DLD1 (cell line): Measurements from ENCODE around the gene PPP1R1A.

Experiments used
- in situ Hi-C: cut with HindIII; loops from 2 replicates; pipeline ENCODE4 v1.10.0; 2017; ENCODE audit warnings: low sequenced_read_pairs

PPP1R1A gene

GRCh38 chr12:54572881-54573280 lies 15.6 kb downstream of the PPP1R1A start:
- in situ Hi-C loops, result no loop called here

GRCh38 chr12:54571193-54572188 lies 17.0 kb downstream of the PPP1R1A start:
- in situ Hi-C loops, result no loop called here

- in situ Hi-C loops, result no loop called here
Measured at GRCh38 chr12:54569995-54570528, 18.4 kb downstream of the PPP1R1A start.

- in situ Hi-C loops, result no loop called here
Measured at GRCh38 chr12:54569072-54569471, 19.4 kb downstream of the PPP1R1A start.

GRCh38 chr12:54566792-54567191 lies 21.7 kb downstream of the PPP1R1A start:
- in situ Hi-C loops, result no loop called here

DNA sequence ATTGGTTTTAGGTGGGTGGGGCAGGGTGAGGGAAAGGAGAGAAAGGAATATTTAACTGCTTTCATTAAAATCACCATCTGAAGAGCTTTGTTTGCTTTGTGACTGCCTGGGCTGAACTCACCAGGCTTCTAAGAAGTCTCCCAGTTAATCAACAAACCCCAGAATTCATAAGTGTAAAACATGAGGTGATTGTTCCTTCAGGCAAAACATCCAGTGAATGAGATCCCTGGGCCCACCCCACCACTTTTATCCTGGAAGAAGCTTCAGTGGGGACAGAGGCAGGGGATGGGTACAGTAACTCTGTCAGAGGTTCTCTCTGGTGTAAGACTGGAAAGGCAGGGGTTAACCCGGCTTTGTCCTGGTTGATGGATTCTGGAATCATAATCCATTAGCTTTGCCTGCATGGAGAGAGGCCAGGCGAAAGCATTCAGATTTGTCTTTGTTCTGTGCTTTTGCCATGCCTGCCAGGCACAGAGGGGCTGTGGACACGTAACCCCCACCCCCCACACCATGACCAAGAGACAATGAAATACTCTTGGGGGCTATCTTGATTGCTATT lies 22.4 kb downstream of the PPP1R1A start:
- in situ Hi-C loops, result no loop called here

GRCh38 chr12:54565310-54565985 lies 23.0 kb downstream of the PPP1R1A start:
- in situ Hi-C loops, result no loop called here

GRCh38 chr12:54564768-54565167 lies 23.7 kb downstream of the PPP1R1A start:
- in situ Hi-C loops, result no loop called here

DNA sequence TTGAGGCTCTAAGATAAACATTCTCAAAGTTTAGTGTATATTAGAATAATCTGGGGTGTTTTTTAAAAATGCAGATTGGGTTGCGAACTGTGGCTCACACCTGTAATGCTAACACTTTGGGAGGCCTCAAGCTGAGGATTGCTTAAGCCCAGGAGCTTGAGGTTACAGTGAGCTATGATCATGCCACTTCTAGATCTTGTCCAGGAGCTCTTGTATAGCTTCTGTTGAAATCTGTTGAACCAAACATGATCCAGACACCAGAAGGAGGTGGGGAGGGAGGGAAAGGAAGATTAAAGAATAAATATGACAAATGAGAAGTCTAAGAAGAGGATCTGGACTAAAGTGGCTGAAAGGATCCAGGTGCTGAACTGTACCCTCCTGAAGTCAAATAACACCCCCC lies 24.7 kb downstream of the PPP1R1A start:
- in situ Hi-C loops, result no loop called here

DNA sequence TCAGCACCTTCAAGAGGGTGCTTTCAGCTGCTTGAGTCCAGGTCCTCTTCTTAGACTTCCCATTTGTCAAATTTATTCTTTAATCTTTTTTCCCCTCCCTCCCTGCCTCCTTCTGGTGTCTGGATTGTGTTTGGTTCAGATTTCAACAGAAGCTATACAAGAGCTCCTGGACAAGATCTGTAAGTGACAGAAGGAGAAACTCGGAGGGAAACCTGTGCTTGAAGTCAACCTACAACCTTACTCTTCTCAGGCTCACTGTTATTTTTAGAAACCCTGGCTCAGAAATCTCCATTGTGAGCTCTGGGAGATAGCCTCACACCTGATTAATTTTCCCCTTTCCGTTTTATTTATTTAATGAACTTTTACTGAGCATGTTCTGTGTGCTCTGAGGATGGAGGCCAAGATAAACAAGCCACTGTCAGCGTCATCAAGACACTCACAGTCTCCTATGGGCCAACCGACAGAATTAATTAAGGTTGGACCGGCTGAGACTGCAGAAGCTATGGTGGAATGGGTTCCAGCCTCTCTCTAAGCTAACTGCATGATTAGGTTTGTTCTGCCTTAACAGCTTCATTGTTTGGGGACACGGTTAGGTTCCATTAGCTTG lies 25.6 kb downstream of the PPP1R1A start:
- in situ Hi-C loops, result no loop called here

DNA sequence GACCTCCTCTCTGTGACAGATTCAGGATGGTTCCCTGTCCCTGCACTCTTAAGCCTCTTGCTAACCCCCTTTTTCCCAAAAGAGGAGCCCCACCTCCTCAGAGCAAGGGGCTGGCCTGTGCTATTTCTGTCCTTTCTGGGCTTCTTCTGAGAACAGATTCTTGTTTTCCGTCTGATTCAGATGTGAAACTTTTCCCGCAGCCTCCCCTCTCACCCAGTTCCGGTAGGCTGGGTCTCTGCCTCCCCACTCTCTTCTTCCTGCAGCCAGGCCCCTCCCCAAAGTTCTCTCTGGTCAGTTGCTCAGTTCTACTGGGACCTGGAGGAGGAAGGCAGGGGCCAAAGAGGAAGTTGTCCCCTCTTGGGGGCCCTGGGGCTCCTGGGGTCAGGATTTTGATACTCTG lies 27.3 kb downstream of the PPP1R1A start:
- in situ Hi-C loops, result no loop called here

GRCh38 chr12:54560374-54560858 lies 28.0 kb downstream of the PPP1R1A start:
- in situ Hi-C loops, result no loop called here

DNA sequence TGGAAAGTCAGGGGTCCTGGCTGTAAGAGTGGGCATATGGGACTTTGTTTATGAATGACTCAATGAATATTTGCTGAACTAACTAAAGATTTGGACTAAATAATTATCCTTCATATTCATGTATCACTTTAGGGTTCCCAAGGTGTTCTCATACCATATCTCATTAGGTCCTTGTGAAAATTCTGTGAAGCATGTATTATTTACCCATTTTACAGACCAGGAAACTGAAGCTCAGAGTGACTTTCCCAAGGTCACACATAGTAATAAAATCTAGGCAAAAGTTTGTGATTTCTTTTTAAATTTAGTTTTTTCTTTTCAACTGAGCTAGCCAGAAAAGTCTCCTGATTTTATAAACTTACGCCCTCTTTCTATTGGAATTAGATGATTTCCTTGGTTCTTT lies 29.7 kb downstream of the PPP1R1A start:
- in situ Hi-C loops, result no loop called here

GRCh38 chr12:54558311-54558710 lies 30.1 kb downstream of the PPP1R1A start:
- in situ Hi-C loops, result no loop called here

DNA sequence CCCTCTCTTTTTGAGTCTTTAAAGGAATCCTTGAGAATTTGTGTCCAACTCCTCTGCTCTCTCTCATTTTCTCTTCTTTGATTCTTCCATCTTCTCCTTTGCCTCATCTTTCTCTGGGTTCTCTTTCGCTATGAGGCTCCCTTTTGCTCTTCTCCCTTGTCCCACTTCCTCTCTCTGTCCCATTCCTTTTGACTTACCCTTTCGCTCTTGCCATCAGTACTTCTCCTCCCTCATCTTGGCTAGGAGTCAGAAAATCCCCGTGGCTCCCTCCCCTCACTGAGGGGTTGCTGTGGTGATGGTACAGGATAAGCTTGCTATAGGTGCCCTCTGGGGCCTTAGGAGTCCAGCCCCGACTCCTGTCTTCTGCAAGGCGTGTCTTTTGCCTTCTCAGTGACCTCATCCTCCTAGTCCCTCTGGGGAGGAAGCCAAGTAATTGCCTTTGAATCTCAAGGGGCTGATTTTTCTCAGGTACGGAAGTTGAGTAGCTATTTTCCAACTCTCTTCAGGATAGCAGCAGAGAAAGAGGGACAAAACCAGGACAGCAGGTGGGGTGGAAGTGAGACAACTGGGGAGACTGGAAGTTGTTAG lies 32.7 kb downstream of the PPP1R1A start:
- in situ Hi-C loops, result no loop called here

DNA sequence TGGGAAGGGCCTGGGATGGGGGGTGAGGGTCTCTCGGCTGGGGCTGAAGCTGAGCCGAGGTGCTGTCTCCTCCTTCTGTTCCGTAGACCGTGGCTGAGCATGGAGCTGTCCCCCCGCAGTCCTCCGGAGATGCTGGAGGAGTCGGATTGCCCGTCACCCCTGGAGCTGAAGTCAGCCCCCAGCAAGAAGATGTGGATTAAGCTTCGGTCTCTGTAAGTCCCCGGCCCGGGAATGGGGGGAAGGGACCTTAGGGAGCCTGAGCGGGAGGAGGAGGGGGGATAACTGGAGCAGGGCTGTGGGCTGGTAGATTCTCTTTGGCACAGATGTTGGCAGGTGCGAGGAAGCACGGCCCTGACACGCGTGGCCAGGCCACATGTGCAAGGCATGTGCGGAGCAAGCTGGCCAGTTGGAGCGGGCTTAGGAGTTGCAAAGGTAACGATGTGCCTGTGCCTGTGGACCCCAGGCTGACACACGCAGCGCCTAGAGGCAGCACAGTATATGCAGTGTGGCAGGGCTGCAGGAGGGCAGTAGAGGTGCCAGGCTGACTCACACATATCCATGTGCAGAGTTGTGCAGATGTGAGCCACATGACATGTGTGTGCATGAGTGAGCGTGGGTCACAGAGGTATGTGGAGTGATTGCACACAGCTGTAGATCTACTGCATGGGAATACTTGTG lies 38.5 kb downstream of the PPP1R1A start:
- in situ Hi-C loops, result no loop called here

DNA sequence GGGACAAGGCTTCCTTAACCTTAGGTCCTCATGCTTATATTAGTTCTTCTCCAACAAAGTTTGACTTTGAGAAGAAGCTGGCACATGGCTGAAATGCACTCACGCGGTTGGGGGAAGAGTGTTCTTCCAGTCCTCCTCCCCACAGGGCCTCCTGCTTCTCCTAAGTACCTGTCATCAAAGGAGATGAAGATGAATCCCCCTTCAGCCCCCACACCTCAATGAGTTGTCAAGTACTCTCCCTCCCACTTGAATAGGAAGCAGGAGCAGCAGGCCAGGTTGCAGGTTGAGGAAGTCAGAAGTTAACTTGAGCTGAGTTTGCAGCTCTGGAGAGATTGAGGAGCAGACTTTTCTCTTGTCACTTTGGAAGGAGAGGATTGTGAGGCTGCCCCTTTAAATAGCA lies 41.9 kb downstream of the PPP1R1A start:
- in situ Hi-C loops, result no loop called here

DNA sequence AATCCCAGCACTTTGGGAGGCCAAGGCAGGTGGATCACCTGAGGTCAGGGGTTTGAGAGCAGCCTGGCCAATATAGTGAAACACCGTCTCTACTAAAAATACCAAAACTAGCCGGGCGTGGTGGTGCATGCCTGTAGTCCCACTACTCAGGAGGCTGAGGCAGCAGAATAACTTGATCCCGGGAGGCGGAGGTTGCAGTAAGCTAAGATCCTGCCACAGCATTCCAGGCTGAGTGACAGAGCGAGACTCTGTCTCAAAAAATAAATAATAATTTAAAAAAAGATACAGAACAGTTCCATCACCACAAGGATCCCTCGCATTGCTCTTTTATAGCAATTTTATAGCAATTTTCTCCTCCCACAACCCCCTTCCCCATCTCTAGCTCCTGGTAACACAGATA lies 43.7 kb downstream of the PPP1R1A start:
- in situ Hi-C loops, result no loop called here

DNA sequence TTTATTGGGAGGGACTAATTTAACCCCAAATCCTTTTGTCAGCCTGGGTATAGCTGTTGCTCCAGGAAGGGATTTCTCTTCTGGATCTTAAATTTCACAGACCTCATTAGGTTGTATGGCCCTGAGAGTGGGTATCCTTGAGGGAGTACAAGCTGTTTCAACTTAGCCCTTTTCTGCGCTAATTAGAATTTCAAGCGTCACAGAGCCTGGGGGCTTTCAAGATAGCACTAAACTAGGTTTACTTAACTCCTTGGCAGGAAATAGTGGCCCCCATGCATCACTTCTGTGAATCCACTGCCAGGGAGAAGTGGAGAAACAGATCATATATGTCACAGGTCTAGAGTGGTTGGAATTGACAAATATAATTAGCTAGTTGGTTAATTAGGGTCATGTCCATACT lies 44.9 kb downstream of the PPP1R1A start:
- in situ Hi-C loops, result no loop called here

- in situ Hi-C loops, result no loop called here
Measured at GRCh38 chr12:54541751-54542290, 46.6 kb downstream of the PPP1R1A start.
